HG03354 (cell line): ENCODE results near the gene ATP6V1F.

ENCODE experiments used
- ATAC-seq: cut with Tn5 transposase; IDR thresholded peaks from one replicate; pipeline ENCODE4 v1.9.1; 2021; ENCODE audit warnings: mild to moderate bottlenecking; ENCODE audit not compliant: unreplicated experiment, poor library complexity, severe bottlenecking

The ATP6V1F gene

GRCh38 chr7:128865996-128866877, 3.6 kb downstream of the ATP6V1F start:
- no peak for ATAC-seq

- no peak for ATAC-seq
Observed at GRCh38 chr7:128867241-128867640, 4.6 kb downstream of the ATP6V1F start.

GRCh38 chr7:128867842-128868623, 5.4 kb downstream of the ATP6V1F start:
- no peak for ATAC-seq

DNA sequence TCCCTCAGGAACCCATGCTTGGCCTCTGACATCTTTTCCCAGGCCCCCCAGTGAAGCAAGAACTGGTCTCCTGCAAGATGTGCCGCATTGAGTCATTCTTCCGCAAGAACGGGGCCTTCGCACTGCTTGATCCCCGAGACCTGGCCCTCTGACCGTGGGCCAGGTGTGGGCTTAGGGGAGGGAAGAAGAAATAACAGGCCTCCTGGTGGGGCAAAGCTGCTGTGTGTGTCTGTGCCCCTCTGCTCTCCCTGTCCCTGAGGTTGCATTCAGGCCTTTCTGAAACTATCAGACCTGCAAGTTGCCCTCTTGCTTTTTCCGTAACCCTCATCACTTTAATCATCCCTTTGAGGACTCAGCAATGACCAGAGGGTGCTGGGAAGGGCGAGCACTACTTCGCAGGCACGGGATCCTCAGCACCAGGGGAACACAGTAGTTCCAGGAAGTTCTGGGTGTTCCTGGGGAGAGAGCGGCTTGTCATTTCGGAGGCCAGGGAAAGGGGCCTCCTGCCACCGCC, 6.0 kb downstream of the ATP6V1F start:
- ATAC-seq: no peak

DNA sequence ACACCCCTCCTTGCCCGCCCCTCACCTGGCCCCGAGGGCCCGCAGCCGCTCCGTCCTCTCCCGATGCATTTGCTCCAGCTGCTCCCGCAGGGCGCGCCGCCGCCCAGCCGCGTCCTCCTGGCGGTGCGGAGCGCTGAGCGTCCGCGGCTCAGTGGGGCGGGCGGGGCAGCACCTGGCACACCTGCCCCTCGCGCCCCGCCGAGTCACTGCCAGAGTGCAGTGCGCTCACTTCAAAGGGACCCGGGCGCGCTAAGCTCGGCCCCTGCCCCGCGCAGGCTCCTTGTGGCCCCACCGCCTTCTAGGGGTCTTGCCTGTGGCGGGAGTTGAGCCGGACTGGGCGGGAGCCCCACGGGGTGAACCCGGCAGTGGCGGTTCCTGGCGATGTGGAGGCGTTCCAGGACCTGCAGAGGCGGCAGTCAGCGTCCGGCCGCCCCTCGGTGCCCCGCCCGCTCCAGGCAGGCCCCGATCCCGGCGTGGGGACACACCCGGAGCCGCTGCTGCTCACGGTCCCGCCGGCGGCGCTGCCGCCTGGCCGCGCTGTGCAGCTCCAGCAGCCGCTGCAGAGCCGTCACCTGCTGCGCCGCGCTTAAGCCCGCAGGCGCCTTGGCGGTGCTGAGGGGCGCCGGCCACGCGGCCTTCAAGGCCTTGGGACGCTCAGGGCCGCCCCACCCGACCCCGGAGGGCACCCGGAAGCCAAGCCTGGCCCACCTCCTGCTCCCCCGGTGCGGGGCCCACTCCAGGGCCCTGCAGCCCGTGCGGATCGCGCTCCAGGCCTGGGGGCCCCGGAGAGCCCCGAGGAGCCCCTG, 6.7 kb downstream of the ATP6V1F start:
- ATAC-seq: peak; percentile 65

- no peak for ATAC-seq
Observed at GRCh38 chr7:128869944-128870285, 7.3 kb downstream of the ATP6V1F start.

DNA sequence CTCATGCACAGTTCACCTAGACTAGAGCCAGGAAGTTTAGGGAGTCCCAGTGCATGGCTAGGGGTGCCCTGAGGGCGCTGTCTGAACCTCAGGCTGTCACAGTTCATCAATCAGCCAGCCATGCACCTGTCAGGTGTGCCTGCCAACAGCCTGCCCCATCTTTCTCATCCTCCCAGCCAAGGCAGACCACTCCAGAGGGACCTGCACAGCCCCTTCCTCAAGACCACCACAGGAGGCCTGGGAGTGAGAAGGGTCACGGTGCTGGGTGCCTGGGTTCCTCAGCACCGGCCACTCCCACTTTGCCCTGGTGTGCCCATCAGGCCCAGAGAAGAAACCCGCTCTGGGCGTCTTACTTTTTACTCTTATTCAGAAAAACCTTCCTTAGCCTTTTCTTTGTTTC, 8.4 kb downstream of the ATP6V1F start:
- no peak for ATAC-seq

- no peak for ATAC-seq
Observed at GRCh38 chr7:128872394-128872824, 9.8 kb downstream of the ATP6V1F start.

DNA sequence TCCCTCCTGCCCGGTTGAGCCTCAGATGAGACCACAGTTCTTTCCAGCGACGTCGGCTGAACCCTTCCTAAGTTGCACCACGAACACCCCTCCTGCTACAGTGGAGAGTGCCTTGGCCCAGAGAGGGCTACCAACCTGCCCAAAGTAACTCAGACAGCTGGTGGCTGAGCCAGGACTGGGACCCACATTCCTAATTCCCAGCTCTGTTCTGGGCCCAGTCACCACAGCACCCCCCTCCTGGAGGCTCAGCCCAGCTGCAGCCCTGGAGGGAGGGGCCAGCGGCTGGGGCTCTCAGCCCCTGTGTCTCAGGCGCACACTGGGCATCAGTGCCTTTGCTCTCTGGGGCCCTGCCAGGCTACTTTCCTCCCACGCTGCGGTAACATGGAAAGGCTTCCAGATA, 10.6 kb downstream of the ATP6V1F start:
- ATAC-seq: no peak

- no peak for ATAC-seq
Observed at GRCh38 chr7:128874140-128875031, 11.7 kb downstream of the ATP6V1F start.

GRCh38 chr7:128875523-128875948, 12.9 kb downstream of the ATP6V1F start:
- ATAC-seq: no peak

DNA sequence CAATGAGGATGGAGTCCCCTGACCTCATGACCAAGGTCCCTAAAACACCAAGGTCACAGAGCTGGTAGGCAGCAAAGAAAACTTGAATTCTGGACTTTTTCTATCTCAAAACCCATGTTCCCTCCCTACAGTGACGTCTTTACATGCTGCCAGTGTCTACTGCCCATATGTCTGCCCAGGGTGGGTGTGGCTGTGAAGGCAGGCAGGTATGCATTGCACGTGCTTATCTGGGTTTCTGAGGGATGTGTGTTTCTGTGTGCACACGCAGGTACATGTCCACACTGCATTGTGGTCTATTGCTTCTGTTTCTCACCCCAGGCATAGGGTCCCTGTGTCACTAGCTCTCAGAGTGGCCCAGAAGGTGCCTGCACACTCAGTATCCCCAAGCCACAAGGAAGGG, 13.5 kb downstream of the ATP6V1F start:
- ATAC-seq: no peak

DNA sequence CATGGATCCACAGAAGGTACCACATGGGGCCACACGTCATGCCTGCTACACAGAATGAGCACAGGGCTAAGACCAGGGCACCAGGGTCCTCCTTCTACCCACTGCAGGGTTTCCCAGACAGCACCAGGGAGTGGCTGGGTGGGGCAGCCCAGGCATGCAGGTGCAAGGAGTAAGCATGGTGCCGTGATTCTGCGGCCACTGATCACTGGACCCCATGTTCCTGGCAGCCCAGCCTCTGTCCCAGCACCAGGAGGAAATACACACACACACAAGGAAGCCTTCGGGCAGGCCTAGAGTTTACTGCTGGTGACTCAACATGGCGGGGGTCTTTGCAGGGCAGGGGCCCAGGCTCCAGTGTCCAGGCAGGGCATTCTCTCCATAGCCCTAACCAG, 13.9 kb downstream of the ATP6V1F start:
- ATAC-seq: no peak

GRCh38 chr7:128876978-128877755, 14.5 kb downstream of the ATP6V1F start:
- no peak for ATAC-seq

DNA sequence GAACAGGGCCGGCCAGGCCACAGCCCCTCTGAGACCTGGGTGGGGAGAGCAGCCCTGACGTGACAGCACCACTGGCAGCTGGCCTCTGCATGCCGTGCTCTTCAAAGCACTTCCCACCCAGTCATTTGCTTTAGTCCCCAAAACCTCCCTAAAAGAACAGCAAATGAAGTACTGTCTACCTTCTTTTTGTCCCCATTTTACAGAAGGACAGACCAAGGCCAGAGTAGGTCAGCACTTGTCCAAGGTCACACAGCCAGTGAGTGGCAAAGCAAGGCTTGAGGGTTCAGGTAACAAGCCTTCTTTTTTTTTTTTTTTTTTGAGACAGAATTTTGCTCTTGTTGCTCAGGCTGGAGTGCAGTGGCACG, 15.1 kb downstream of the ATP6V1F start:
- ATAC-seq: no peak

- ATAC-seq: no peak
Observed at GRCh38 chr7:128878226-128879105, 15.8 kb downstream of the ATP6V1F start.

DNA sequence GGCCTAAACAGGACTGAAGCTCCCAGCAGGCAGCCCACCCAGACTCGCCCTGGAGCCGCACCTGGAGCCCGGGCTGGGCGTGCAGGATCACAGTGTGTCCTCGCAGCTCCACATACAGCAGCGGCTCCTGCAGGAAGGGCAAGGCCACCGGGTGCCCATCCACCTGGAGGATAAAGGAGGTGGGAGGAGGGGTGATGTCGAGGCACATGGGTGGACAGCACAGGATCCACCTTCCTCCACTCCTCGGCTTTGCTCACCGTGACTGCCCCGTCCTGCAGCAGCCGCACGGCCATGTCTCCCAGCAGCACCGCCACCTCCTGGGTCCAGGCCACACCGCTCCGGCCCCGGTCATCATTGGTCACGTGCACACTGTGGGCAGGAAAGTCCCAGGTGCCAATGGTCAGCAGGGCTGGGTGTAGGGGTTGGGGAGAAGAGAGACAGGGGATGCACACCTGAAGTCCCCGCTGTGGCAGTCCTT, 16.8 kb downstream of the ATP6V1F start:
- ATAC-seq: no peak
